SK-N-MC (cell line): ENCODE data around the gene FURIN.
"Not testable (repeated sequence)": the region's sequence is repeated elsewhere in the genome, so short reads cannot be mapped to it uniquely, and the experiment has no call there.

Experiments
- DNase-seq: peaks from one replicate; pipeline ENCODE4 v3.0.0-alpha.2; 2011; ENCODE audit warnings: low read depth, low spot score
- H3K27ac ChIP-seq: fragments of 200-600 bp; sonication (generic); 2 replicates; pipeline ENCODE4 v1.5.1; 2016; ENCODE audit warnings: mixed run types
- H3K36me3 ChIP-seq: fragments of 200-600 bp; sonication (generic); 2 replicates; pipeline ENCODE4 v1.6.1; 2017; ENCODE audit warnings: antibody characterized with exemption, low read length, mixed read lengths; ENCODE audit not compliant: insufficient read depth
- H3K4me3 ChIP-seq: fragments of 200-600 bp; sonication (generic); 2 replicates; pipeline ENCODE4 v1.5.1; 2016
- H3K9ac ChIP-seq: fragments of 200-600 bp; sonication (generic); 2 replicates; pipeline ENCODE4 v1.8.0; 2017; ENCODE audit warnings: mixed run types, mixed read lengths; ENCODE audit not compliant: insufficient read length
- H3K9me3 ChIP-seq: fragments of 200-600 bp; sonication (generic); 2 replicates; pipeline ENCODE4 v1.6.1; 2017; ENCODE audit warnings: low read depth, mild to moderate bottlenecking, antibody characterized with exemption, low read length, moderate library complexity, mixed read lengths
- EZH2 ChIP-seq: fragments of 200-600 bp; sonication (generic); IDR thresholded peaks from one replicate; pipeline ENCODE4 v1.6.1; 2017; ENCODE audit warnings: antibody characterized with exemption
- FOXP2 ChIP-seq: optimal IDR thresholded peaks from 2 replicates; pipeline ENCODE3; 2011; ENCODE audit warnings: mild to moderate bottlenecking, moderate library complexity; ENCODE audit not compliant: insufficient read depth; ENCODE audit errors: extremely low read length, control extremely low read depth
- POLR2AphosphoS5 ChIP-seq: IDR thresholded peaks from 2 replicates; pipeline ENCODE4 v1.6.1; 2012; ENCODE audit warnings: mild to moderate bottlenecking, low read depth, low read length, borderline replicate concordance

The FURIN gene

GRCh38 chr15:90839187-90840071, 29.0 kb upstream of the FURIN start:
- Histone ChIP-seq H3K9ac (peak overlapping the region; percentile 41), H3K4me3 (peak overlapping the region; percentile 38), H3K27ac (no peak overlapping the region), H3K36me3 (no peaks in the 10 kb centered on the region), H3K9me3 (no peaks in the 10 kb centered on the region)
- DNase-seq = no peak
- no peak for TF ChIP-seq POLR2AphosphoS5
- TF ChIP-seq FOXP2 = no peak
- TF ChIP-seq EZH2 = no peak

- no peak overlapping the region; the same call in 1 of the 2 replicates for H3K4me3 ChIP-seq
- no peak overlapping the region for H3K27ac ChIP-seq
- no peak for DNase-seq
- TF ChIP-seq FOXP2 (no peak), EZH2 (no peak), POLR2AphosphoS5 (no peak)
- no peak overlapping the region for H3K9ac ChIP-seq
- no peaks in the 10 kb centered on the region for H3K36me3 ChIP-seq
- no peaks in the 10 kb centered on the region for H3K9me3 ChIP-seq
Measured at GRCh38 chr15:90840157-90840855, 28.1 kb upstream of the FURIN start.

GRCh38 chr15:90840954-90841353, 27.4 kb upstream of the FURIN start:
- H3K36me3 ChIP-seq = no peaks in the 10 kb centered on the region
- H3K27ac ChIP-seq = no peak overlapping the region
- no peak overlapping the region for H3K4me3 ChIP-seq
- no peaks in the 10 kb centered on the region for H3K9me3 ChIP-seq
- DNase-seq = no peak
- no peak for TF ChIP-seq FOXP2
- no peak for TF ChIP-seq POLR2AphosphoS5
- no peak for TF ChIP-seq EZH2
- no peak overlapping the region for H3K9ac ChIP-seq

DNA sequence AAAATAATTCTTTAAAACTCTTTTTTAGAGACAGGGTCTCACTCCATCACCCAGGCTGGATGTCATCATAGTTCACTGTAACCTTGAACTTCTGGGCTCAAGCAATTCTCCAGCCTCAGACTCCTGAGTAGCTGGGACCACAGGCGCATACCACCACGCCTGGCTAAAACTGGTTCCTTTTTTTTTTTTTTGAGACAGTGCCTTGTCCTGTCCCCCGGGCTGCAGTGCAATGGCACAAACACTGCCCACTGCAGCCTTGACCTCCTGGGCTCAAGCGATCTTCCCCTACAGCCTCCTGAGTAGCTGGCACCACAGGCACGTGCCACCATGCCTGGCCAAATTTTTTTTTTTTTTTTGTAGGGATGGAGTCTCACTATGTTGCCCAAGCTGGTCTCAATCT, 23.7 kb upstream of the FURIN start:
- no peak for DNase-seq
- Histone ChIP-seq H3K27ac (no peak overlapping the region), H3K9ac (no peak overlapping the region), H3K4me3 (no peak overlapping the region), H3K9me3 (no peaks in the 10 kb centered on the region), H3K36me3 (no peaks in the 10 kb centered on the region)
- TF ChIP-seq EZH2 (no peak), POLR2AphosphoS5 (no peak), FOXP2 (no peak)

DNA sequence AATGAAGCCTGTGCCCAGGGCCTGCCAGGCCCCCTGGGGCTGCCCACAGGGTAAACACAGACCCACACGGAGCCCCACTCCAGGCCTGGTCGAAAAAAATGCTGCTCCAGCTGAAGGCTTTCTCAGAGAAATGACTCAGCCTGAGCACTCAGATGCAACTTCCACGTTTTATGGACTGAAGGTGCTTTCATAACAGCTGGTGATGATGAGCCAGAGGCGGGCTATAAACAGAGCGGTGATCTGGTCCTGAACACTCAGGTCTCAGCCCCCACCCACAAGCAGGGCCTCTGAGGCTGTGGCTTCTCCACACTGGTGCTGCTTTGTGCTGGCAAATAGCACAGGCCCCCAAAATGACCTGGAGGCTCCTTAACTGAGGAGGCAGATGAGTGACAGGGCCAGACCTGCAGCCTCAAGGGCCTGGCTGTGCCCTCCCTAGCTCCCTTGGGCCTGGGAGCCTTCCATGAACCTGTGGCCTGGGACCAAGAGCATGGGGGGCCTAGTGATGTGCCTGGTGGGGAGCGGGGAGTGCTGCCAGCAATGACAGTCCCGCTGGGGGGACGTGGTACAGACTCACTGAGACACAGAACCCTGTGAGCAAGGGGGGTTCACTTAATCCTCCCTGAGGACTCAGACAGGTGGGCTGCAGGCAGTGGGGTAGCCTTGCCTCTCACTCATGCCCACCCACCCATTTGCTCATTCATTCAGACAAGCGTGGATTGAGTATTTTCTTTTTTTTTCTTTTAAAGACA, 23.0 kb upstream of the FURIN start:
- Histone ChIP-seq H3K4me3 (no peak overlapping the region), H3K9me3 (no peaks in the 10 kb centered on the region), H3K36me3 (no peaks in the 10 kb centered on the region), H3K27ac (no peak overlapping the region), H3K9ac (no peak overlapping the region)
- DNase-seq = no peak
- TF ChIP-seq EZH2 (no peak), FOXP2 (no peak), POLR2AphosphoS5 (no peak)

DNA sequence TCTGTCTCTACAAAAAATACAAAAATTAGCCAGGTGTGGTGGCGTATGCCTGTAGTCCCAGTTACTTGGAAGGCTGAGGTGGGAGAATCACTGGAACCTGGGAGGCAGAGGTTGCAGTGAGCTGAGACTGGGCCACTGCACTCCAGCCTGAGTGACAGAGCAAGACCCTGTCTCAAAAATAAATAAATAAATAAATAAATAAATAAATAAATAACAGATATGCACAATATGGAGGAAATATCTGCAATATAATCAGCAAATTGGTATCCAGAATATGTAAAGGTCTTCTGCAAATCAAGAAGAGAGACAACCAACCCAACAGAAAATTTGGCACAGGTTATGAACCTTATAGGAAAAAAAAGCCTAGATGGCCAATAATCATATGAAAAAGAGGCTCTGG, 19.0 kb upstream of the FURIN start:
- not testable (repeated sequence) for H3K36me3 ChIP-seq, H3K9me3 ChIP-seq, H3K9ac ChIP-seq, H3K27ac ChIP-seq, DNase-seq, H3K4me3 ChIP-seq

GRCh38 chr15:90851114-90851513, 17.3 kb upstream of the FURIN start:
- Histone ChIP-seq H3K9ac (no peak overlapping the region), H3K27ac (no peak overlapping the region)
- no peak for DNase-seq

DNA sequence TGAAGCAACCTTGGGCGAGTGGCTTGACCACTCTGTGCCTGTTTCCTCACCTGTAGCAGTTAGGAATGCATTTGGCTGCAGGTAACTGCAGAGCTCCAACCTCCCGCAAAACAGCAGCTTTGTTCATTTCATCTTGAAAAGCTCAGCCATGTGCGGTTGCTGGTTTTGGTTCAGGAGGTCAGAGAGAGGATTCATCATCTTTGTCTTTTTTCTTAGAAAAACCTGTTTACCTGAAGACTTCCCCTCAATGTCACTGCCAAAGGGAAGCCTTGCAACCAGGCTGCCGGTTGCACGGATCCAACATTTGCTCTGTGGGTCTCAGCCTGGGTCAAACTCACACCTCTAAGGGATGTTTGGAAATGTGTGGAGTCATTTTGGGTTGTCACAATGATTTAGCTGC, 16.4 kb upstream of the FURIN start:
- Histone ChIP-seq H3K9me3 (no peaks in the 10 kb centered on the region), H3K27ac (no peak overlapping the region), H3K36me3 (no peaks in the 10 kb centered on the region), H3K4me3 (no peak overlapping the region), H3K9ac (no peak overlapping the region)
- no peak for TF ChIP-seq FOXP2
- TF ChIP-seq POLR2AphosphoS5 = no peak
- TF ChIP-seq EZH2 = no peak
- DNase-seq = no peak

More at GRCh38 chr15:90851114-90851513, 17.3 kb upstream of the FURIN start:
- Histone ChIP-seq H3K36me3 (no peaks in the 10 kb centered on the region), H3K9me3 (no peaks in the 10 kb centered on the region), H3K4me3 (no peak overlapping the region)
- TF ChIP-seq POLR2AphosphoS5 = no peak
